Kidney epithelial cell (primary cell): Measurements from ENCODE around the gene ACOT6. TPM values are rescaled to one million over a fixed set of nuclear protein-coding genes. Genes with fewer than 3 reads are reported as not detected.
"Not testable (repeated sequence)": the region's sequence is repeated elsewhere in the genome, so short reads cannot be mapped to it uniquely, and the experiment has no call there.

Experiments
- DNase-seq: peaks from one replicate; pipeline ENCODE4 v3.0.0-alpha.2; 2010; ENCODE audit warnings: low read depth
- H3K27me3 ChIP-seq: 2 replicates; pipeline ENCODE4 v1.6.0; 2011; ENCODE audit warnings: low read length; ENCODE audit not compliant: control insufficient read depth, insufficient read depth
- H3K36me3 ChIP-seq: 2 replicates; pipeline ENCODE4 v1.5.1; 2011; ENCODE audit warnings: low read length; ENCODE audit not compliant: control insufficient read depth, insufficient read depth
- H3K4me3 ChIP-seq: 2 replicates; pipeline ENCODE4 v1.5.1; 2011; ENCODE audit warnings: low read depth, mild to moderate bottlenecking, control low read depth, low read length
- total RNA-seq: library from RNA; depleted of rRNA; stranded (reverse); fragments of >200 nt; gene quantifications from 2 replicates; pipeline ENCODE4 v1.2.3, GENCODE V29; 2015
- TF ChIP-seq, protein P1 (sequence below): IDR thresholded peaks from 2 replicates; pipeline ENCODE4 v1.5.1; 2011; ENCODE audit warnings: mild to moderate bottlenecking, moderate library complexity, low read length, control low read depth, inconsistent platforms; ENCODE audit not compliant: insufficient read depth, poor library complexity, severe bottlenecking

Gene ACOT6
- total RNA-seq, 1 donor from 2014 or later = not detected

DNA sequence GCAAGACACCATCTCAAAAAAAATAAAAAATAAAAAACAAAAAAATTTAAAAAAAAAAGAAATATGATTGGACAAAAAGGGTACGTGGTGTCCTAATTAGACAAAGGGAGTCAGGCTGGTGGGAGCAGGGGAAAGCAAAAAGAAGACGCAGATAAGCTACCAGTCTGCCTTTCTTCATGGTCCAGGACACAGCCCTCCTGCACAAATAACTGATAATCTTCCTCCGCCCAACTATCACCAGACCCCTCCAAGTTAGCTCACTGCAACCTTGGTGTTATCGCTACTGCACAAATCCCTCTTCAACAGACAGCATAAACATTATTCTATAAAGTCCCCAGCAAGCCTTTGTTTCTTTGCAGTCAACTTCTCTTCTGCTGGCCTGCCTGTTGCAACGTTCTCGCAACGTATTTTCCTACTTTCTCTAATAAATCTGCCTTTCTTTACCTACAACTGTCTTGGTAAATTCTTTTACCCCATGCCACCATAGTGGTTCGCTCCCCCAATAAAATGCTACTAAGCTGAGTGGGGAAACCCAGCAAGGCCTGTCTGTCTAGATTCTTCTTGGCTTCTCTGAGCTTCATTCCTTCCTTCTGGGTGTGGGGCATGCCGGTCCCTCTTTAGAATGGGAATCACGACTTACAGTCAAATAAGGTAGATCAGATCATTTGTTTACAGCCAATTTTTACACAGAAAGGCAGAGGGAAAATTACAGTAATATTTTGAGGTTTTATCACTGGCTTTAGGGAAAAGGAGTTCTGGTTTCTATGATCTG is 17.9 kb downstream of the ACOT6 start:
- TF ChIP-seq, protein P1, sequence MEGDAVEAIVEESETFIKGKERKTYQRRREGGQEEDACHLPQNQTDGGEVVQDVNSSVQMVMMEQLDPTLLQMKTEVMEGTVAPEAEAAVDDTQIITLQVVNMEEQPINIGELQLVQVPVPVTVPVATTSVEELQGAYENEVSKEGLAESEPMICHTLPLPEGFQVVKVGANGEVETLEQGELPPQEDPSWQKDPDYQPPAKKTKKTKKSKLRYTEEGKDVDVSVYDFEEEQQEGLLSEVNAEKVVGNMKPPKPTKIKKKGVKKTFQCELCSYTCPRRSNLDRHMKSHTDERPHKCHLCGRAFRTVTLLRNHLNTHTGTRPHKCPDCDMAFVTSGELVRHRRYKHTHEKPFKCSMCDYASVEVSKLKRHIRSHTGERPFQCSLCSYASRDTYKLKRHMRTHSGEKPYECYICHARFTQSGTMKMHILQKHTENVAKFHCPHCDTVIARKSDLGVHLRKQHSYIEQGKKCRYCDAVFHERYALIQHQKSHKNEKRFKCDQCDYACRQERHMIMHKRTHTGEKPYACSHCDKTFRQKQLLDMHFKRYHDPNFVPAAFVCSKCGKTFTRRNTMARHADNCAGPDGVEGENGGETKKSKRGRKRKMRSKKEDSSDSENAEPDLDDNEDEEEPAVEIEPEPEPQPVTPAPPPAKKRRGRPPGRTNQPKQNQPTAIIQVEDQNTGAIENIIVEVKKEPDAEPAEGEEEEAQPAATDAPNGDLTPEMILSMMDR = no peak
- Histone ChIP-seq H3K4me3 (no peak overlapping the region), H3K36me3 (no peaks in the 10 kb centered on the region), H3K27me3 (peaks cover 5% of the 10 kb centered on the region)
- no peak for DNase-seq

DNA sequence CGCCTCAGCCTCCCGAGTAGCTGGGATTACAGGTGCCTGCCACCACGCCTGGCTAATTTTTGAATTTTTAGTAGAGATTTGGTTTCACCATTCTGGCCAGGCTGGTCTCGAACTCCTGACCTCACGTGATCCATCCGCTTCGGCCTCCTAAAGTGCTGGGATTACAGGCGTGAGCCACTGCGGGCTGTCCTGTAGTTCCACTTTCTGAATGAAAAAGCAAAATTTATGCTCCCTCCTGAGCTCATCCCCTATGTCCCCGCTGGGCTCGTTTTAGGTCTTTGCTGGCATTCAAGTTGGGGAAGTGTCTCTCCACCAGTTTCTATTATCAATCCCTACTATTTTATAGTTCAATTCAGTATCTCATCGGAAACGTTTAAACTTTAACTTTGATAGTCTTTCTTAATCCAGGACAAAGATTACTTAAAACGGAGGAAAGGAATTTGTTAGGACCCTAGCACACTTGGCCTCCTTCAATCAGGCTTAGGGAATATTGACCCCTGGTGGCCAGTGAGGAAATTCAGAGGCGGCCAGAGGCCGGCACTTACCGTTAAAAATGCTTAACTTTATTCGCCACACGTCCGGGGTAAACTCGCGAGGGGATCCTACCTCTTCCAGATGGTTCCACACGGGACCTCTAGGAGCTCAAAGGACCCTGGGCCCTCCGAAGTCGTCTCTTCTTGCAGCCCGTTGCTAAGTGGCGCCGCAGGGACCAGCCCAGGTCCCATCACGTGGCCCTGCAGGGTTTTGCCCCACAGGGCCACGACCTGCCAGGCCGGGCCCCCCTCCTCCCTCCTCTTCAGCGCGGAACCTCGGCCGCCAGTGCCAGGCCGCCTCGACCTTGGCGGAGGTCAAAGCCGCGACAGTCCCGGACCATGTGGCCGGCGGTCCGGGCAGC is 21.0 kb downstream of the ACOT6 start:
- DNase-seq = peak; percentile 23

DNA sequence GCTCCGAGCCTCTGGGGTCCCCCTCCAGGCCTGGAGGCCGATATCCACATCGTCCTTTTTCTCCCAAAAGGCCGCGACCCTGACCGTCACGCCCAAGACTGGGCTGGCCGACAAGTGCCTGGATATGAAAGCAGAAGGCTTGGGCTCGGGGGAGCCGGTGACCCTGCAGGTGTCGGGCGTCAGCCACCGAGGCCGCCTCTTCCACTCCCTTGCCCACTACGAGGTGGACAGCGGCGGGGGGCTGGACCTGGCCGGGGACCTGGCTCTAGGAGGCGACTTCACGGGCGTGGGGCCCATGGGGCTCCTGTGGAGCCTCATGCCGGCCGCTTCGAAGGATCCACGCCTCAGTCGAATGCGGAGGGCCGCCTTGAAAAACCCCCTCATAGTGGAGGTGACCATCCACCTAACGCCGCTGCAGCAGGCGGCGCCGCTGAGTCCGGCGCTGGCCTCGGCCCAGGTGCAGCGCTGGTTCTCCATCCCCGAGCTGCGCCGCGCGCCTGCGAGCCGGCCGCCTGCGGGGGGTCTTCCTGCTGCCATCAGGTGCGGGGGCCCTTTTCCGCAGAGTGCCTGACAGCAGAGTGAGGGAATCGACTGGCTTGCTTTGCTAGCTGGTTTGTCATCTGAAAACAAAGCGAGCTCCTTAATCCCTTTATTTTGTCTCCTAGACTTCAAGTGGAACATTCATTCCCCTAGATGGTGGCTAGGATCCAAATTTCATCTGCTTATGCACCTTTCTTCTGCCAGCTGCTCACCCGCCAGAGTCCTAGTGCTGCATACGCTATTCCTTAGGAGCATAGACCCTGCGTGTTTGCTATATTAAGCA is 21.9 kb downstream of the ACOT6 start:
- peaks cover 5% of the 10 kb centered on the region for H3K27me3 ChIP-seq
- no peaks in the 10 kb centered on the region for H3K36me3 ChIP-seq
- peak overlapping the region; percentile 40 for H3K4me3 ChIP-seq
- TF ChIP-seq, protein P1 = peak; percentile 41
- DNase-seq = no peak

More for the DNA sequence above, 21.0 kb downstream of the ACOT6 start:
- H3K36me3 ChIP-seq = no peaks in the 10 kb centered on the region
- TF ChIP-seq, protein P1 = peak; percentile 83
- peak overlapping the region; percentile 40 for H3K4me3 ChIP-seq
- H3K27me3 ChIP-seq = peaks cover 5% of the 10 kb centered on the region

DNA sequence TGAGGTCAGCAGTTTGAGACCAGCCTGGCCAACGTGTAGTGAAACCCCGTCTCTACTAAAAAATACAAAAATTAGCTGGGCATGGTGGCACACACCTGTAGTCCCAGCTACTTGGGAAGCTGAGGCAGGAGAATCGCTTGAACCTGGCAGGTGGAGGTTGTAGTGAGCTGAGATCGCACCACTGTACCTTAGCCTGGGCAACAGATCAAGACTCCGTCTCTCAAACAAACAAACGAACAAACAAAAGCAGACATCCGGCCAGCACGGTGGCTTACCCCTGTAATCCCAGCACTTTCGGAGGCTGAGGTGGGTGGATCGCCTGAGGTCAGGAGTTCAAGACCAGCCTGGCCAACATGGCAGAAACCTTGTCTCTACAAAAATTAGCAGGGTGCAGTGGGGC is 24.0 kb downstream of the ACOT6 start:
- not testable (repeated sequence) for H3K27me3 ChIP-seq, H3K36me3 ChIP-seq, H3K4me3 ChIP-seq, DNase-seq

DNA sequence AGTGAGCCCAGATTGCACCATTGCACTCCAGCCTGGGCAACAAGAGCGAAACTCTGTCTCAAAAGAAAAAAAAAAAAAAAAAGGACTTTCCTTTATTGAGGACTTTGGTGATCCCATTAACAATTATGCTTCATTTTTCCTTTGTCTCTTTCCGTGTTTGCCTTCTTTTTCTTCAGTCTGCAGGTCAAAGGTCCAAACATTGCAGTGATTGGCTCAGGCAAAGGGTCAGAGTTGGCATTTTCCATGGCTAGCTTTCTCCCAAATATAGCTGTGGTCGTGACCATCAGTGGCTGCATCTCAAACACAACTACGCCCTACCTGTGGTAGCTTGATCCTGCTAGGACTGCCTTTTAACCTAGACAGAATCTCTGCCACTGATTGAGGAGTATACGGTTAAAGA is 25.5 kb downstream of the ACOT6 start:
- DNase-seq = no peak
- Histone ChIP-seq H3K4me3 (no peak overlapping the region), H3K36me3 (no peaks in the 10 kb centered on the region), H3K27me3 (peaks cover 5% of the 10 kb centered on the region)
- TF ChIP-seq, protein P1 = no peak

DNA sequence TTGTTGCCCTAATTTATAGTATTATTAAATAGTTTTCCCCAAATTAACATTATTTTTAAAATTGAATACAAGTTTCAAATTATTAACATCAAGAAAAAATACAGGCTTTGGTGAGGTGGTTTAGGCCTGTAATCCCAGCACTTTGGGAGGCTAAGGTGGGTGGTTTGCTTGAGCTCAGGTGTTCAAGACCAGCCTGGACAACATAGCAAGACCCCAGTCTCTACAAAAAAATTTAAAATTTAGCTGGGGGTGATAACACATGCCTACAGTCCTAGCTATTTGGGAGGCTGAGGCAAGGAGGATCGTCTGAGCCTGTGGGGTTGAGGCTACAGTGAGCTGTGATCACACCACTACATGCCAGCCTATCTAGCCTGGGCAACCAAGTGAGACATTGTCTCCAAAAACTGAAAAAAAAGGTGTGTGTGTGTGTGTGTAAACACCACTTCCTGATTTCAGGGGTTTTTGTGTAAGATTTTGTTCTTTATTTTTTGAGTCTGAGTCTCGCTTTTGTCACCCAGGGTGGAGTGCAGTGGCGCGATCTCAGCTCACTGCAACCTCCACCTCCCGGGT is 28.6 kb downstream of the ACOT6 start:
- TF ChIP-seq, protein P1 = no peak

More for the DNA sequence above, 28.6 kb downstream of the ACOT6 start:
- Histone ChIP-seq H3K27me3 (no peaks in the 10 kb centered on the region), H3K36me3 (no peaks in the 10 kb centered on the region), H3K4me3 (no peak overlapping the region)
- no peak for DNase-seq
